ENCODE data around the gene MAP1A. TPM values are rescaled to one million over a fixed set of nuclear protein-coding genes. Genes with fewer than 3 reads are reported as not detected.

MAP1A gene
- total RNA-seq, 1 experiment from 2014 or later, result 1.0 TPM

DNA sequence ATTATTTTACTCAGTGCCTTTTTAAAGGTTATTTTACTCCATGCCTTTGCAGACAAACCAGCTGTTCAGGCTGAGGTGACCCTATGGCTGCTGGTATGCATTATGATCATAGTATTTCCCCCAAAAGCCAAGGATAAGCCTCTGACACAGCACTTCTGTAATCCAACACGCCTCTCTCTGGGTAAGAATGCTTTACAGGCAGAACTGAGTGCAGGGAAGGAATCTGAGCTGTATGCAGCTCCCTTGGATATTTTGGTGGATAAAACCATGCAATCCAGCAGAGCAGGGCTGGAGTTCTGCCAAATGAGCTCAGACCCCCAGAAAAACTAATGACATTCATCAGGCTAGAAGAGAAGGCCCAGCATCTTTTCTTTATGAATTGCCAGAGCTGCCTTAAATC, 11.7 kb upstream of the MAP1A start:
- H4K20me1 ChIP-seq (ENCODE audit: low read length), result no peaks in the 10 kb centered on the region
- H3K9ac ChIP-seq (ENCODE audit: low read length), result no peak overlapping the region
- H3K4me3 ChIP-seq (ENCODE audit: low read length), result no peak overlapping the region
- H3F3A ChIP-seq (ENCODE audit: low read length, unreplicated experiment), result no peaks in the 10 kb centered on the region
- no TSS peak for BruUV-seq (replicated peaks)
- no peaks in the 10 kb centered on the region for H3K4me1 ChIP-seq (ENCODE audit: insufficient read depth, low read length)
- no peaks in the 10 kb centered on the region for H3K27me3 ChIP-seq (ENCODE audit: low read length)
- no peak overlapping the region for H3K4me2 ChIP-seq (ENCODE audit: low read length)
- H3K9me3 ChIP-seq (ENCODE audit: low read length), result no peaks in the 10 kb centered on the region
- H3K79me2 ChIP-seq (ENCODE audit: low read length), result no peaks in the 10 kb centered on the region
- H3K27ac ChIP-seq (ENCODE audit: low read length), result no peak overlapping the region
- ATAC-seq (no peak), DNase-seq (no peak)
- intact Hi-C loops (cut with micrococcal nuclease), result no loop called here
- H2AFZ ChIP-seq (ENCODE audit: low read length), result no peak overlapping the region
- H3K9me2 ChIP-seq (replicated peaks; ENCODE audit: low read length), result no peaks in the 10 kb centered on the region
- ChIA-PET POLR2A (ENCODE audit: unreplicated experiment) (no interaction called here), CTCF (no interaction called here)
- TF ChIP-seq CTCF (conservative IDR thresholded peaks at IDR 0.05; ENCODE audit: low read depth, low read length), result no peak
- TF ChIP-seq EZH2phosphoT487 (IDR thresholded peaks at IDR 0.05; ENCODE audit: borderline replicate concordance, low read length), result no peak
- no peak for TF ChIP-seq EZH2 (IDR thresholded peaks at IDR 0.05; ENCODE audit: low read length, unreplicated experiment)
- H3K36me3 ChIP-seq (ENCODE audit: low read depth, low read length), result no peaks in the 10 kb centered on the region

- DNase-seq (no peak), ATAC-seq (no peak)
- H4K20me1 ChIP-seq (ENCODE audit: low read length), result no peaks in the 10 kb centered on the region
- no peak overlapping the region for H3K4me2 ChIP-seq (ENCODE audit: low read length)
- intact Hi-C loops (cut with micrococcal nuclease), result no loop called here
- no peaks in the 10 kb centered on the region for H3K27me3 ChIP-seq (ENCODE audit: low read length)
- H3K4me1 ChIP-seq (ENCODE audit: insufficient read depth, low read length), result peaks cover 9% of the 10 kb centered on the region
- H3K4me3 ChIP-seq (ENCODE audit: low read length), result no peak overlapping the region
- POLR2A ChIA-PET (ENCODE audit: unreplicated experiment), result no interaction called here
- H3K27ac ChIP-seq (ENCODE audit: low read length), result no peak overlapping the region
- H3K9ac ChIP-seq (ENCODE audit: low read length), result no peak overlapping the region
- no peaks in the 10 kb centered on the region for H3K9me3 ChIP-seq (ENCODE audit: low read length)
- no TSS peak for BruUV-seq (replicated peaks)
- CTCF ChIA-PET, result no interaction called here
- no peak overlapping the region for H2AFZ ChIP-seq (ENCODE audit: low read length)
- no peaks in the 10 kb centered on the region for H3K9me2 ChIP-seq (replicated peaks; ENCODE audit: low read length)
- TF ChIP-seq CTCF (conservative IDR thresholded peaks at IDR 0.05; ENCODE audit: low read depth, low read length) (no peak), EZH2phosphoT487 (IDR thresholded peaks at IDR 0.05; ENCODE audit: borderline replicate concordance, low read length) (no peak), EZH2 (IDR thresholded peaks at IDR 0.05; ENCODE audit: low read length, unreplicated experiment) (no peak)
- no peaks in the 10 kb centered on the region for H3K36me3 ChIP-seq (ENCODE audit: low read depth, low read length)
- H3K79me2 ChIP-seq (ENCODE audit: low read length), result no peaks in the 10 kb centered on the region
- H3F3A ChIP-seq (ENCODE audit: low read length, unreplicated experiment), result no peaks in the 10 kb centered on the region
Observed at GRCh38 chr15:43508421-43508820, 9.0 kb upstream of the MAP1A start.

DNA sequence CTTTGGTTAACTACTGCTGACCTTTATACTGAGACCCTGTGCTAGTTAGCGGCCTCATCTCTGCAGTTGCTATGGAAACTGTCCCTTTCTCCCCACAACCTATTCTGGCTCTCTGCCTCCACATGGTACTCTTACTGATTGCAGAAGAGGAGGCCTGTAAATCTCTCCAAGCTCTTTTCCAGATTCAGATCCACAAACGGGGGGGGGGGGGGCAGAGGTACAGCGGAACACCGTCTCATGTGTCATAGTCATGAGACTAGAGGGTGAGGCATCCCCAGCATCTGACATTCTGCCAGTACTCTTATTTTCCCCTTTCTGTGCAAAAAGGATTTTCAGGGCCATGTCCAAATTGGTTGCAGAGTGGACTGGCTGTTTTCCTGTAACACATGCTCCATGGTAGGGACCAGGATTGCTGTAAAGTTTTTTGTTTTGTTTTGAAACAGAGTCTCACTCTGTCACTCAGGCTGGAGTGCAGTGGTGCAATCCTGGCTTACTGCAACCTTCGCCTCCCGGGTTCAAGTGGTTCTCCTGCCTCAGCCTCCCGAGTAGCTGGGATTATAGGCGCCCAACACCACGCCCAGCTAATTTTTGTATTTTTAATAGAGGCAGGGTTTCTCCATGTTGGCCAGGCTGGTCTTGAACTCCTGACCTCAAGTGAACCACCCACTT, 8.3 kb upstream of the MAP1A start:
- Histone ChIP-seq H3K4me1 (ENCODE audit: insufficient read depth, low read length) (peaks cover 9% of the 10 kb centered on the region), H2AFZ (ENCODE audit: low read length) (no peak overlapping the region), H3K4me2 (ENCODE audit: low read length) (no peak overlapping the region), H3K4me3 (ENCODE audit: low read length) (no peak overlapping the region), H3K27me3 (ENCODE audit: low read length) (no peaks in the 10 kb centered on the region), H3K27ac (ENCODE audit: low read length) (no peak overlapping the region), H3K9ac (ENCODE audit: low read length) (no peak overlapping the region), H3F3A (ENCODE audit: low read length, unreplicated experiment) (no peaks in the 10 kb centered on the region), H3K79me2 (ENCODE audit: low read length) (no peaks in the 10 kb centered on the region), H4K20me1 (ENCODE audit: low read length) (no peaks in the 10 kb centered on the region), H3K9me3 (ENCODE audit: low read length) (no peaks in the 10 kb centered on the region), H3K9me2 (replicated peaks; ENCODE audit: low read length) (no peaks in the 10 kb centered on the region), H3K36me3 (ENCODE audit: low read depth, low read length) (no peaks in the 10 kb centered on the region)
- intact Hi-C loops (cut with micrococcal nuclease), result no loop called here
- DNase-seq, result no peak
- ChIA-PET POLR2A (ENCODE audit: unreplicated experiment) (no interaction called here), CTCF (no interaction called here)
- no peak for ATAC-seq
- BruUV-seq (replicated peaks), result TSS peak; percentile 20
- TF ChIP-seq EZH2 (IDR thresholded peaks at IDR 0.05; ENCODE audit: low read length, unreplicated experiment) (no peak), EZH2phosphoT487 (IDR thresholded peaks at IDR 0.05; ENCODE audit: borderline replicate concordance, low read length) (no peak), CTCF (conservative IDR thresholded peaks at IDR 0.05; ENCODE audit: low read depth, low read length) (no peak)

All from PC-3 (cell line).